ENCODE data around the gene TNFSF15.

The TNFSF15 gene

GRCh38 chr9:114824110-114824509 is 18.3 kb upstream of the TNFSF15 start:
- no peak for FAIRE-seq

GRCh38 chr9:114823441-114823840 is 17.6 kb upstream of the TNFSF15 start:
- FAIRE-seq, result no peak

- no peak for FAIRE-seq
These were observed 16.9 kb upstream of the TNFSF15 start for GRCh38 chr9:114822708-114823107.

- FAIRE-seq, result no peak
These were observed 15.1 kb upstream of the TNFSF15 start for GRCh38 chr9:114820776-114821501.

GRCh38 chr9:114818178-114818577 is 12.3 kb upstream of the TNFSF15 start:
- FAIRE-seq, result no peak

- no peak for FAIRE-seq
These were observed 8.0 kb upstream of the TNFSF15 start for GRCh38 chr9:114813717-114814418.

GRCh38 chr9:114811966-114812636 is 6.3 kb upstream of the TNFSF15 start:
- FAIRE-seq, result no peak

GRCh38 chr9:114811301-114811700 is 5.5 kb upstream of the TNFSF15 start:
- no peak for FAIRE-seq

GRCh38 chr9:114810614-114811013 is 4.8 kb upstream of the TNFSF15 start:
- FAIRE-seq, result no peak

- no peak for FAIRE-seq
These were observed 674 bp upstream of the TNFSF15 start for GRCh38 chr9:114806526-114806900.

- no peak for FAIRE-seq
These were observed 1.3 kb downstream of the TNFSF15 start for GRCh38 chr9:114804505-114804904.

- FAIRE-seq, result no peak
These were observed 2.2 kb downstream of the TNFSF15 start for GRCh38 chr9:114803479-114804265.

- FAIRE-seq, result no peak
These were observed 5.9 kb downstream of the TNFSF15 start for GRCh38 chr9:114799925-114800324.

GRCh38 chr9:114799441-114799840 is 6.4 kb downstream of the TNFSF15 start:
- no peak for FAIRE-seq

GRCh38 chr9:114798780-114799427 is 6.9 kb downstream of the TNFSF15 start:
- FAIRE-seq, result no peak

- no peak for FAIRE-seq
These were observed 7.7 kb downstream of the TNFSF15 start for GRCh38 chr9:114798101-114798500.

- no peak for FAIRE-seq
These were observed 13.4 kb downstream of the TNFSF15 start for GRCh38 chr9:114792396-114792795.

- no peak for FAIRE-seq
These were observed 14.1 kb downstream of the TNFSF15 start for GRCh38 chr9:114791736-114792135.

- no peak for FAIRE-seq
These were observed 14.5 kb downstream of the TNFSF15 start for GRCh38 chr9:114791312-114791711.

- no peak for FAIRE-seq
These were observed 15.3 kb downstream of the TNFSF15 start for GRCh38 chr9:114790521-114790920.

- FAIRE-seq, result no peak
These were observed 16.8 kb downstream of the TNFSF15 start for GRCh38 chr9:114789006-114789405.

- FAIRE-seq, result no peak
These were observed 17.9 kb downstream of the TNFSF15 start for GRCh38 chr9:114787781-114788498.
